Bronchial epithelial cell (primary cell): ENCODE results near the gene RHBDD3. TPM values are rescaled to one million over a fixed set of nuclear protein-coding genes. Genes with fewer than 3 reads are reported as not detected.

Source experiments
- DNase-seq: peaks from one replicate; pipeline ENCODE4 v3.0.0-alpha.2; 2010; ENCODE audit warnings: low read depth
- FAIRE-seq: peaks from 2 replicates; lab custom pipeline; 2011; peaks lifted over from hg19 to GRCh38; lab: Jason Lieb, UNC
- H3K27me3 ChIP-seq: 2 replicates; pipeline ENCODE4 v1.5.1; 2011; ENCODE audit warnings: low read length; ENCODE audit not compliant: control insufficient read depth, insufficient read depth
- H3K36me3 ChIP-seq: 2 replicates; pipeline ENCODE4 v1.5.1; 2011; ENCODE audit warnings: low read length; ENCODE audit not compliant: control insufficient read depth, insufficient read depth
- H3K4me3 ChIP-seq: 2 replicates; pipeline ENCODE4 v1.5.1; 2011; ENCODE audit warnings: mild to moderate bottlenecking, low read depth, low read length, control low read depth
- CTCF ChIP-seq: IDR thresholded peaks from 2 replicates; pipeline ENCODE4 v1.5.1; 2011; ENCODE audit warnings: mild to moderate bottlenecking, moderate library complexity, low read length, control low read depth, inconsistent platforms; ENCODE audit not compliant: insufficient read depth, severe bottlenecking
- total RNA-seq: library from RNA; depleted of rRNA; stranded (reverse); fragments of >200 nt; gene quantifications from 2 replicates; pipeline ENCODE4 v1.2.1, GENCODE V29; 2014

Gene RHBDD3
- 21.6 and 25.0 TPM in 2 replicates for total RNA-seq

- no peak for FAIRE-seq
- peak; percentile 77 for DNase-seq
- H3K36me3 ChIP-seq, result peaks cover 23% of the 10 kb centered on the region
- peak; percentile 3 for TF ChIP-seq CTCF
- H3K4me3 ChIP-seq, result peak within 1 kb of the TSS; percentile 76
- H3K27me3 ChIP-seq, result no peaks in the 10 kb centered on the region
These were observed at the start of gene RHBDD3, which contains the start of gene EWSR1 for GRCh38 chr22:29267858-29268510. RHBDD3 (minus strand) TSS chr22:29267981; CDS start chr22:29265626, 2,355 bp downstream. EWSR1 (plus strand) TSS chr22:29268268; CDS start chr22:29268337, 69 bp downstream.

GRCh38 chr22:29316141-29316828 lies 48.5 kb upstream of the RHBDD3 start:
- Histone ChIP-seq H3K36me3 (peaks cover 2% of the 10 kb centered on the region), H3K4me3 (no peak overlapping the region), H3K27me3 (peaks cover 26% of the 10 kb centered on the region)
- DNase-seq (no peak), FAIRE-seq (no peak)
- no peak for TF ChIP-seq CTCF

GRCh38 chr22:29315286-29316140 lies 47.7 kb upstream of the RHBDD3 start, which contains the start of gene RASL10A:
RASL10A (minus strand) TSS chr22:29315697; CDS start chr22:29315246, 451 bp downstream.
- H3K36me3 ChIP-seq, result peaks cover 2% of the 10 kb centered on the region
- H3K4me3 ChIP-seq, result no peak within 1 kb of the TSS
- DNase-seq (no peak), FAIRE-seq (no peak)
- no peak for TF ChIP-seq CTCF
- peaks cover 26% of the 10 kb centered on the region for H3K27me3 ChIP-seq

GRCh38 chr22:29314537-29315285 lies 46.9 kb upstream of the RHBDD3 start:
- peaks cover 2% of the 10 kb centered on the region for H3K36me3 ChIP-seq
- H3K4me3 ChIP-seq, result no peak overlapping the region
- no peak for DNase-seq
- TF ChIP-seq CTCF, result no peak
- no peak for FAIRE-seq
- peaks cover 26% of the 10 kb centered on the region for H3K27me3 ChIP-seq
